ENCODE results near the gene FILIP1.

DNA sequence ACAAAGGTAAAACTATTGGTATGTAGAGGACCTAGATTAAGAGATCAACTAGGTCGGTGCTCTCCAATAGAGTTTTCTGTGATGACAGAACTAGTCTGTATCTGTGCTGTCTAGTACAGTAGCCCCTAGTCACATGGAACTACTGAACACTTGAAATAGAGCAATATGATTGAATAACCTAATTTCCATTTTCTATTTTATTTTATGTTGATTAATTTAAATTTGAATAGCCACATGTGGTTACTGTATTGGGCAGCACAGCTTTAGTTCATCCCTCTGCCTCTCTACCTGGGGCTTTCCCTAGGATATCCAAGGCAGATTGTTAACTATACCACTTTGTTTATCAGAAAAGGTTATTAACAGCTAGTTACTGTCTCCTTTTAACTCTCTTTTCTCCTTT, 27.0 kb downstream of the FILIP1 start:
- TF ChIP-seq, protein P1, sequence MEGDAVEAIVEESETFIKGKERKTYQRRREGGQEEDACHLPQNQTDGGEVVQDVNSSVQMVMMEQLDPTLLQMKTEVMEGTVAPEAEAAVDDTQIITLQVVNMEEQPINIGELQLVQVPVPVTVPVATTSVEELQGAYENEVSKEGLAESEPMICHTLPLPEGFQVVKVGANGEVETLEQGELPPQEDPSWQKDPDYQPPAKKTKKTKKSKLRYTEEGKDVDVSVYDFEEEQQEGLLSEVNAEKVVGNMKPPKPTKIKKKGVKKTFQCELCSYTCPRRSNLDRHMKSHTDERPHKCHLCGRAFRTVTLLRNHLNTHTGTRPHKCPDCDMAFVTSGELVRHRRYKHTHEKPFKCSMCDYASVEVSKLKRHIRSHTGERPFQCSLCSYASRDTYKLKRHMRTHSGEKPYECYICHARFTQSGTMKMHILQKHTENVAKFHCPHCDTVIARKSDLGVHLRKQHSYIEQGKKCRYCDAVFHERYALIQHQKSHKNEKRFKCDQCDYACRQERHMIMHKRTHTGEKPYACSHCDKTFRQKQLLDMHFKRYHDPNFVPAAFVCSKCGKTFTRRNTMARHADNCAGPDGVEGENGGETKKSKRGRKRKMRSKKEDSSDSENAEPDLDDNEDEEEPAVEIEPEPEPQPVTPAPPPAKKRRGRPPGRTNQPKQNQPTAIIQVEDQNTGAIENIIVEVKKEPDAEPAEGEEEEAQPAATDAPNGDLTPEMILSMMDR (IDR thresholded peaks at IDR 0.05) = no peak
- TF ChIP-seq EP300 (IDR thresholded peaks at IDR 0.05) (no peak), POLR2A (IDR thresholded peaks at IDR 0.05) (no peak)

Measured in ovary (tissue), 3 donors.